HepG2 (cell line): Measurements from ENCODE around the gene SLITRK5. TPM values are rescaled to one million over a fixed set of nuclear protein-coding genes. Genes with fewer than 3 reads are reported as not detected.

ENCODE experiments used
- ATAC-seq: fragments of 200-7000 bp; cut with Tn5 transposase; 3 replicates; pipeline ENCODE4 v1.9.1; 2020; ENCODE audit warnings: mild to moderate bottlenecking, moderate library complexity
- BruUV-seq: library from RNA; stranded (reverse); fragments of 400-500 nt; replicated peaks from 2 replicates; lab custom pipeline; 2021; lab: Mats Ljungman, UMichigan
- CTCF ChIA-PET: fragments of 300-600 bp; formaldehyde crosslinking; extraction: SDS; loops from one replicate; lab custom pipeline; 2021; ENCODE audit warnings: low total read pairs, inconsistent platforms, low intra/inter-chr PET ratio; lab: Yijun Ruan, JAX
- POLR2A ChIA-PET: fragments of 350-600 bp; sonication (Branson Sonifier 250); formaldehyde crosslinking; loops from one replicate; lab custom pipeline; 2020; ENCODE audit warnings: antibody characterized with exemption, inconsistent platforms; lab: Yijun Ruan, JAX
- DNase-seq: peaks from one replicate; pipeline ENCODE4 v3.0.0-alpha.2; 2015; ENCODE audit warnings: low spot score
- FAIRE-seq: peaks from 3 replicates; lab custom pipeline; 2011; peaks lifted over from hg19 to GRCh38; lab: Jason Lieb, UNC
- H2AFZ ChIP-seq: one replicate; pipeline ENCODE4 v1.6.1; 2011; ENCODE audit warnings: low read length, inconsistent platforms
- H3K27ac ChIP-seq: fragments of 300-600 bp; 3 replicates; pipeline ENCODE4 v1.8.0; 2011; ENCODE audit warnings: mixed run types, mild to moderate bottlenecking, mixed read lengths, low read length, inconsistent platforms; ENCODE audit not compliant: insufficient read depth; ENCODE audit errors: extremely low read length
- H3K27me3 ChIP-seq, 2 experiments: fragments of 200-600 bp in 1 of 2; 2 replicates in 1 of 2; 3 replicates in 1 of 2; pipeline versions ENCODE4 v1.6.0 to v1.8.0; 2011; ENCODE audit warnings: low read length in 2 of 2, mild to moderate bottlenecking in 2 of 2, moderate library complexity in 2 of 2, inconsistent platforms in 1 of 2; ENCODE audit not compliant: insufficient read depth in 2 of 2, control insufficient read depth in 1 of 2
- H3K36me3 ChIP-seq, 2 experiments: fragments of 200-600 bp in 1 of 2; replicated peaks in 1 of 2; 2 replicates in 1 of 2; 3 replicates in 1 of 2; pipeline versions ENCODE4 v1.5.1 to v1.8.0; 2011; ENCODE audit warnings: low read length in 2 of 2, inconsistent platforms in 1 of 2; ENCODE audit not compliant: insufficient read depth in 2 of 2, control insufficient read depth in 1 of 2
- H3K4me1 ChIP-seq: 2 replicates; pipeline ENCODE4 v1.5.1; 2012; ENCODE audit warnings: low read length, inconsistent platforms; ENCODE audit not compliant: insufficient read depth
- H3K4me2 ChIP-seq: 2 replicates; pipeline ENCODE4 v1.6.0; 2011; ENCODE audit warnings: low read depth, low read length, inconsistent platforms
- H3K4me3 ChIP-seq, 3 experiments: fragments of 200-600 bp in 1 of 3; sonication (generic), shearing (Covaris generic) in 1 of 3; replicated peaks in 1 of 3; 2 replicates each; pipeline ENCODE4 v1.5.1; 2011 to 2016; ENCODE audit warnings: low read length in 3 of 3, inconsistent platforms in 2 of 3, low read depth in 2 of 3, mild to moderate bottlenecking in 2 of 3, control low read depth in 1 of 3, mixed read lengths in 1 of 3; ENCODE audit not compliant: insufficient read depth in 1 of 3
- H3K79me2 ChIP-seq: one replicate; pipeline ENCODE4 v1.6.1; 2011; ENCODE audit warnings: low read length, inconsistent platforms; ENCODE audit not compliant: insufficient read depth
- H3K9ac ChIP-seq: 2 replicates; pipeline ENCODE4 v1.6.0; 2011; ENCODE audit warnings: mild to moderate bottlenecking, low read depth, low read length, inconsistent platforms; ENCODE audit not compliant: insufficient read depth
- H3K9me3 ChIP-seq: 2 replicates; pipeline ENCODE4 v1.5.1; 2012; ENCODE audit warnings: mild to moderate bottlenecking, low read length
- H4K20me1 ChIP-seq: 2 replicates; pipeline ENCODE4 v1.6.0; 2011; ENCODE audit warnings: inconsistent platforms, mild to moderate bottlenecking, low read length, moderate library complexity; ENCODE audit not compliant: insufficient read depth
- AGO2 ChIP-seq: fragments of 200-400 bp; formaldehyde crosslinking; optimal IDR thresholded peaks from 2 replicates; pipeline ENCODE3; 2017; ENCODE audit warnings: mild to moderate bottlenecking, low read depth, low read length, moderate library complexity
- CEBPB ChIP-seq: IDR thresholded peaks from 2 replicates; pipeline ENCODE4 v1.6.1; 2011; ENCODE audit warnings: low read depth, low read length, improper control_type of control experiment, borderline replicate concordance
- MAFG ChIP-seq: sonication (generic); formaldehyde crosslinking; IDR thresholded peaks from 2 replicates; pipeline ENCODE4 v1.5.1; 2020; ENCODE audit warnings: mild to moderate bottlenecking, missing genetic modification reagents
- NPAS2 ChIP-seq: sonication (generic); formaldehyde crosslinking; IDR thresholded peaks from 2 replicates; pipeline ENCODE4 v1.8.0; 2022; ENCODE audit warnings: mild to moderate bottlenecking, missing genetic modification reagents, borderline replicate concordance
- TARDBP ChIP-seq: sonication (generic); formaldehyde crosslinking; IDR thresholded peaks from 2 replicates; pipeline ENCODE4 v1.8.0; 2022; ENCODE audit warnings: mild to moderate bottlenecking, missing genetic modification reagents
- ZFX ChIP-seq: sonication (generic); formaldehyde crosslinking; IDR thresholded peaks from 2 replicates; pipeline ENCODE4 v1.4.0; 2020; ENCODE audit warnings: mild to moderate bottlenecking, low read depth, missing genetic modification reagents, moderate library complexity
- WGBS: methylation state at CpG from one replicate; pipeline ENCODE4 v1.1.6; 2017; ENCODE audit warnings: low lambda C conversion rate; 5-methylcytosine and 5-hydroxymethylcytosine counted together
- in situ Hi-C: cut with HindIII; loops from 2 replicates; pipeline ENCODE4 v1.10.0; 2017; ENCODE audit warnings: low pct_unique_long_range_greater_than_20kb; ENCODE audit not compliant: extremely low pct_ligation_motif_present
- intact Hi-C: fragments of 100-400 bp; cut with micrococcal nuclease; formaldehyde crosslinking; loops from one replicate; pipeline ENCODE4 v1.10.0; 2022; ENCODE audit not compliant: unreplicated experiment
- polyA plus RNA-seq, 8 experiments: library from polyadenylated mRNA; depleted of rRNA in 3 of 8; stranded (reverse) in 7 of 8; unstranded in 1 of 8; fragments of >200 nt; fragmentation: Illumina TruSeq in 4 of 8; extraction: Trizol in 4 of 8; gene quantifications; 2 replicates each; pipeline versions ENCODE4 v1.2.1 to v1.2.3, GENCODE V29; 2011 to 2016; ENCODE audit warnings: low read depth in 4 of 8, missing spikeins in 1 of 8, mixed read lengths in 1 of 8; ENCODE audit not compliant: insufficient read depth in 1 of 8
- total RNA-seq, 5 experiments: library from RNA; depleted of rRNA; stranded (reverse); fragments of >200 nt; fragmentation: Illumina TruSeq; extraction: Trizol; gene quantifications; 2 replicates each; pipeline ENCODE4 v1.2.3, GENCODE V29; 2016; ENCODE audit warnings: low read depth in 1 of 5

SLITRK5 gene
- total and polyA plus RNA-seq, 2 of the 13 experiments (the other 11 are each of a cell fraction or from before 2014, with no cell fraction given): not detected

GRCh38 chr13:87671753-87672605, 808 bp downstream of the SLITRK5 start (continued):
- TF ChIP-seq AGO2 (no peak), NPAS2 (no peak), CEBPB (no peak), TARDBP (CRISPR knock-in tag) (no peak)

- H2AFZ ChIP-seq: no peak overlapping the region
- ATAC-seq (no peak), FAIRE-seq (no peak)
- no peak overlapping the region for H3K9ac ChIP-seq
- H3K27me3 ChIP-seq: peaks cover 0 to 50% of the 10 kb centered on the region in 2 experiments; a peak in 4 of 5 replicates
- H3K9me3 ChIP-seq: no peaks in the 10 kb centered on the region
- WGBS: 24% methylated on average over 26 of the region's 27 CpGs
- CTCF ChIA-PET: no interaction called here
- no peaks in the 10 kb centered on the region for H3K79me2 ChIP-seq
- no peak for TF ChIP-seq ZFX
- no peak for TF ChIP-seq MAFG
- TF ChIP-seq, all 625 proteins: peak for 0
- no peak overlapping the region for H3K27ac ChIP-seq
- H3K4me2 ChIP-seq: no peak overlapping the region
- BruUV-seq: no TSS peak
- no peak overlapping the region for H3K4me3 ChIP-seq
- POLR2A ChIA-PET: no interaction called here
- no peaks in the 10 kb centered on the region for H4K20me1 ChIP-seq
- no peak for DNase-seq
- intact Hi-C loops: no loop called here
- no peaks in the 10 kb centered on the region for H3K36me3 ChIP-seq
- H3K4me1 ChIP-seq: peaks cover 20% of the 10 kb centered on the region
- in situ Hi-C loops: no loop called here
These were observed 3.1 kb downstream of the SLITRK5 start for GRCh38 chr13:87674247-87674738.
